Stimulated activated CD8-positive, alpha-beta memory T cell treated with anti-CD3 and anti-CD28 coated beads, Interleukin-7, amount 100 ng/mL, for 48 hours (primary cell): Measurements from ENCODE around the gene BEST2.
"Not testable (repeated sequence)": the region's sequence is repeated elsewhere in the genome, so short reads cannot be mapped to it uniquely, and the experiment has no call there.

ENCODE experiments used
- DNase-seq, 2 donors: peaks; one replicate each; pipeline ENCODE4 v3.0.0-alpha.2; 2020; ENCODE audit warnings: low read depth in 1 of 2; ENCODE audit errors: extremely low read depth in 1 of 2

BEST2 gene

GRCh38 chr19:12796146-12797071 lies 44.8 kb downstream of the BEST2 start:
- DNase-seq: no peak

- no peak for DNase-seq
Observed at GRCh38 chr19:12797141-12797587, 45.6 kb downstream of the BEST2 start.

- DNase-seq: not testable (repeated sequence)
Observed at GRCh38 chr19:12797607-12798006, 46.0 kb downstream of the BEST2 start.

- DNase-seq: no peak
Observed at GRCh38 chr19:12799742-12800465, 48.3 kb downstream of the BEST2 start.

GRCh38 chr19:12800466-12800770 lies 48.8 kb downstream of the BEST2 start:
- no peak for DNase-seq

- DNase-seq: no peak
Observed at GRCh38 chr19:12800923-12801465, 49.4 kb downstream of the BEST2 start.

GRCh38 chr19:12801466-12802266 lies 50.1 kb downstream of the BEST2 start, which contains the start of the genes PRDX2 and THSD8:
Gene PRDX2 (minus strand): TSS chr19:12801800. CDS start chr19:12801261, 539 bp downstream.
Gene THSD8 (plus strand): TSS chr19:12802069. CDS start chr19:12802072, 3 bp downstream.
- DNase-seq: peak in 1 of 2 donors; percentile 61

- DNase-seq: no peak
Observed at GRCh38 chr19:12802267-12803106, 50.9 kb downstream of the BEST2 start.

- DNase-seq: no peak
Observed at GRCh38 chr19:12804051-12804450, 52.5 kb downstream of the BEST2 start.

GRCh38 chr19:12806242-12807081 lies 54.9 kb downstream of the BEST2 start, which contains the start of gene RNASEH2A:
Gene RNASEH2A (plus strand): TSS chr19:12806584. CDS start chr19:12806674, 90 bp downstream.
- DNase-seq: peak; percentile 77 to 78
